ENCODE data around the gene ATAD1.
A peak's percentile ranks its signal among the peaks of the same experiment; 100 is the strongest.
"Not testable (repeated sequence)": the region's sequence is repeated elsewhere in the genome, so short reads cannot be mapped to it uniquely, and the experiment has no call there.

The ATAD1 gene

DNA sequence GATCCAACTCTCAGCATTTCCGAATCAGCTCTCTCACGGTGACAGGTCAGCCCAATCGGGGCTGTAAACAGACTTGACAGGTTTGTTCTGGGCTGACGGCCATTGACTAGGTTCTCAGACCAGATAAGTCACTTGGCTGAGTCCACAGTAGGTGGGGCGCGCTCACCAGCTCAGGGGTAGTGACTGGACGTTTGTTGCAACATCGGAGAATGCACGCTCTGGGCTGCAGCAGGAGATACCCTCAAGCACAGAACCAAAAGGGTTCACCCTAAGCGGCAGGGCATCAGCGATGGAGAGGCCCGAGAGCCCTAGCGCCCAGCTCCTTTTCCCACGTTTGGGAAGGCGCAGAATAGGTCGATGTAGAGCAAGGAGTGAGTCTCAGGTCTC, 43.5 kb upstream of the ATAD1 start:
- Histone ChIP-seq H3K36me3 (ENCODE audit: insufficient read depth, low read depth, low read length) (no peaks in the 10 kb centered on the region), H3K4me3 (ENCODE audit: low read length) (peak overlapping the region; percentile 95), H3K9me3 (ENCODE audit: insufficient read depth, low read depth, low read length) (no peaks in the 10 kb centered on the region), H3K27me3 (ENCODE audit: insufficient read depth, low read length) (peaks cover 12% of the 10 kb centered on the region), H3K9ac (ENCODE audit: low read depth, low read length) (peak overlapping the region; percentile 91), H3K4me1 (ENCODE audit: insufficient read depth, low read length) (peaks cover 12% of the 10 kb centered on the region; the same call in 1 of the 2 replicates), H3K27ac (ENCODE audit: low read length) (no peak overlapping the region)

- Histone ChIP-seq H3K36me3 (ENCODE audit: insufficient read depth, low read depth, low read length) (no peaks in the 10 kb centered on the region), H3K27ac (ENCODE audit: low read length) (no peak overlapping the region), H3K9ac (ENCODE audit: low read depth, low read length) (peak overlapping the region; percentile 91; the same call in 1 of the 2 replicates), H3K4me3 (ENCODE audit: low read length) (peak overlapping the region; percentile 95), H3K27me3 (ENCODE audit: insufficient read depth, low read length) (peaks cover 12% of the 10 kb centered on the region), H3K4me1 (ENCODE audit: insufficient read depth, low read length) (peaks cover 10% of the 10 kb centered on the region; the same call in 1 of the 2 replicates), H3K9me3 (ENCODE audit: insufficient read depth, low read depth, low read length) (no peaks in the 10 kb centered on the region)
These were observed 42.9 kb upstream of the ATAD1 start for GRCh38 chr10:87860816-87861403.

GRCh38 chr10:87860156-87860795, 42.2 kb upstream of the ATAD1 start:
- no peaks in the 10 kb centered on the region for H3K36me3 ChIP-seq (ENCODE audit: insufficient read depth, low read depth, low read length)
- no peak overlapping the region for H3K27ac ChIP-seq (ENCODE audit: low read length)
- H3K4me3 ChIP-seq (ENCODE audit: low read length): no peak overlapping the region
- H3K9ac ChIP-seq (ENCODE audit: low read depth, low read length): no peak overlapping the region
- no peaks in the 10 kb centered on the region for H3K9me3 ChIP-seq (ENCODE audit: insufficient read depth, low read depth, low read length)
- H3K4me1 ChIP-seq (ENCODE audit: insufficient read depth, low read length): peaks cover 4% of the 10 kb centered on the region; the same call in 1 of the 2 replicates
- peaks cover 12% of the 10 kb centered on the region for H3K27me3 ChIP-seq (ENCODE audit: insufficient read depth, low read length)

DNA sequence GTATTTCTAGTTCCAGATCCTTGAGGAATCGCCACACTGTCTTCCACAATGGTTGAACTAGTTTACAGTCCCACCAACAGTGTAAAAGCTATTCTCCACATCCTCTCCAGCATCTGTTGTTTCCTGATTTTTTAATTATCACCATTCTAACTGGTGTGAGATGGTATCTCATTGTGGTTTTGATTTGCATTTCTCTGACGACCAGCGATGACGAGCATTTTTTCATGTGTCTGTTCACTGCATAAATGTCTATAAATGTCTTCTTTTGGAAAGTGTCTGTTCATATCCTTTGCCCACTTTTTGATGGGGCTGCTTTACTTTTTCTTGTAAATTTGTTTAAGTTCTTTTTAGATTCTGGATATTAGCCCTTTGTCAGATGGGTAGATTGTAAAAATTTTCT, 37.6 kb upstream of the ATAD1 start:
- H3K27me3 ChIP-seq (ENCODE audit: insufficient read depth, low read length); H3K4me3 ChIP-seq (ENCODE audit: low read length); H3K9ac ChIP-seq (ENCODE audit: low read depth, low read length): not testable (repeated sequence)

GRCh38 chr10:87855247-87855646, 37.2 kb upstream of the ATAD1 start:
- H3K36me3 ChIP-seq (ENCODE audit: insufficient read depth, low read depth, low read length); H3K4me1 ChIP-seq (ENCODE audit: insufficient read depth, low read length); H3K9ac ChIP-seq (ENCODE audit: low read depth, low read length); H3K27me3 ChIP-seq (ENCODE audit: insufficient read depth, low read length); H3K9me3 ChIP-seq (ENCODE audit: insufficient read depth, low read depth, low read length); H3K27ac ChIP-seq (ENCODE audit: low read length); H3K4me3 ChIP-seq (ENCODE audit: low read length): not testable (repeated sequence)

More for the DNA sequence above, 37.6 kb upstream of the ATAD1 start:
- H3K4me1 ChIP-seq (ENCODE audit: insufficient read depth, low read length); H3K27ac ChIP-seq (ENCODE audit: low read length); H3K36me3 ChIP-seq (ENCODE audit: insufficient read depth, low read depth, low read length); H3K9me3 ChIP-seq (ENCODE audit: insufficient read depth, low read depth, low read length): not testable (repeated sequence)

- Histone ChIP-seq H3K4me3 (ENCODE audit: low read length) (no peak overlapping the region), H3K27ac (ENCODE audit: low read length) (no peak overlapping the region), H3K36me3 (ENCODE audit: insufficient read depth, low read depth, low read length) (no peaks in the 10 kb centered on the region), H3K9ac (ENCODE audit: low read depth, low read length) (no peak overlapping the region), H3K27me3 (ENCODE audit: insufficient read depth, low read length) (no peaks in the 10 kb centered on the region), H3K4me1 (ENCODE audit: insufficient read depth, low read length) (no peaks in the 10 kb centered on the region), H3K9me3 (ENCODE audit: insufficient read depth, low read depth, low read length) (no peaks in the 10 kb centered on the region)
These were observed 34.1 kb upstream of the ATAD1 start for GRCh38 chr10:87852089-87852488.

- Histone ChIP-seq H3K27me3 (ENCODE audit: insufficient read depth, low read length) (no peaks in the 10 kb centered on the region), H3K4me1 (ENCODE audit: insufficient read depth, low read length) (no peaks in the 10 kb centered on the region), H3K9me3 (ENCODE audit: insufficient read depth, low read depth, low read length) (no peaks in the 10 kb centered on the region), H3K9ac (ENCODE audit: low read depth, low read length) (no peak overlapping the region), H3K4me3 (ENCODE audit: low read length) (no peak overlapping the region), H3K36me3 (ENCODE audit: insufficient read depth, low read depth, low read length) (no peaks in the 10 kb centered on the region), H3K27ac (ENCODE audit: low read length) (no peak overlapping the region)
These were observed 32.7 kb upstream of the ATAD1 start for GRCh38 chr10:87850742-87851205.

GRCh38 chr10:87849001-87849400, 31.0 kb upstream of the ATAD1 start:
- no peaks in the 10 kb centered on the region for H3K4me1 ChIP-seq (ENCODE audit: insufficient read depth, low read length)
- H3K9me3 ChIP-seq (ENCODE audit: insufficient read depth, low read depth, low read length): no peaks in the 10 kb centered on the region
- H3K27me3 ChIP-seq (ENCODE audit: insufficient read depth, low read length): no peaks in the 10 kb centered on the region
- no peak overlapping the region for H3K4me3 ChIP-seq (ENCODE audit: low read length)
- no peak overlapping the region for H3K27ac ChIP-seq (ENCODE audit: low read length)
- H3K36me3 ChIP-seq (ENCODE audit: insufficient read depth, low read depth, low read length): no peaks in the 10 kb centered on the region
- H3K9ac ChIP-seq (ENCODE audit: low read depth, low read length): no peak overlapping the region

DNA sequence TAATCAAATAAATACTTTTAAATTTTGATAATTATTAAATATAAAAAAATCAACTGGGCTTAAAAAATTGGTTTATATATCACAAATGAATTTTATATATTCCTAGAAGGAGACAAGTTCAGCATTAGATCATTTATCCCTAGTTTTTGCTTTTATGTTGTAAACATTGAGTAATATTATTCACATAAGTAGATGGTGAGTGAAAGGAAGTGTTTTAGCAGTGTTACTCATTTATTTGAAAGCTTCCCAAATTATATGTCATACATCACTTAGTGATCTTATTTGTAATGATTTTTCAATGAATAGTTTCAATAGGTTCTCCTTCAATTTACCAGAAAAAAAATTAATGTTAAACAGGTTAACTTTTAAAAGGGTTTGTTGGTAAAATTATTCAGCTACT, 29.5 kb upstream of the ATAD1 start:
- no peak overlapping the region for H3K9ac ChIP-seq (ENCODE audit: low read depth, low read length)
- H3K27me3 ChIP-seq (ENCODE audit: insufficient read depth, low read length): no peaks in the 10 kb centered on the region
- H3K4me3 ChIP-seq (ENCODE audit: low read length): no peak overlapping the region

GRCh38 chr10:87846711-87847110, 28.7 kb upstream of the ATAD1 start:
- H3K4me3 ChIP-seq (ENCODE audit: low read length); H3K4me1 ChIP-seq (ENCODE audit: insufficient read depth, low read length); H3K27ac ChIP-seq (ENCODE audit: low read length); H3K36me3 ChIP-seq (ENCODE audit: insufficient read depth, low read depth, low read length); H3K9me3 ChIP-seq (ENCODE audit: insufficient read depth, low read depth, low read length); H3K9ac ChIP-seq (ENCODE audit: low read depth, low read length); H3K27me3 ChIP-seq (ENCODE audit: insufficient read depth, low read length): not testable (repeated sequence)

More for the DNA sequence above, 29.5 kb upstream of the ATAD1 start:
- Histone ChIP-seq H3K27ac (ENCODE audit: low read length) (no peak overlapping the region), H3K4me1 (ENCODE audit: insufficient read depth, low read length) (no peaks in the 10 kb centered on the region), H3K9me3 (ENCODE audit: insufficient read depth, low read depth, low read length) (no peaks in the 10 kb centered on the region), H3K36me3 (ENCODE audit: insufficient read depth, low read depth, low read length) (no peaks in the 10 kb centered on the region)

- Histone ChIP-seq H3K27ac (ENCODE audit: low read length) (no peak overlapping the region), H3K4me3 (ENCODE audit: low read length) (no peak overlapping the region), H3K4me1 (ENCODE audit: insufficient read depth, low read length) (no peaks in the 10 kb centered on the region), H3K27me3 (ENCODE audit: insufficient read depth, low read length) (no peaks in the 10 kb centered on the region), H3K9ac (ENCODE audit: low read depth, low read length) (no peak overlapping the region), H3K9me3 (ENCODE audit: insufficient read depth, low read depth, low read length) (no peaks in the 10 kb centered on the region), H3K36me3 (ENCODE audit: insufficient read depth, low read depth, low read length) (no peaks in the 10 kb centered on the region)
These were observed 28.0 kb upstream of the ATAD1 start for GRCh38 chr10:87846023-87846422.

DNA sequence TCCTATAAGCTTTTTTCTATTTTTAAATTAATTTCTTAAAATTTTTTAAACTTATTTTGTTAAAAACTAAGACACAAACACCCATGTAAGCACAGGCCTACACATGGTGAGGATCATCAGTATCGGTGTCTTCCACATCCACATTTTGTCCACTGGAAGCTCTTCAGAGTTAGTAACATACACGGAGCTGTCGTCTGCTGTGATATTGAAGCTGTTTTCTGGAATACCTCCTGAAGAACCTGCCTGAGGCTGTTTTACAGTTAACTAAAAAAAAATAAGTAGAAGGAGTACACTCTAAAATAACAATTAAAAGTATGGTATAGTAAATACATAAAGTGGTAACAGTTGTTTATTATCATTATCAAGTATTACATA, 27.6 kb upstream of the ATAD1 start:
- Histone ChIP-seq H3K27me3 (ENCODE audit: insufficient read depth, low read length) (no peaks in the 10 kb centered on the region), H3K36me3 (ENCODE audit: insufficient read depth, low read depth, low read length) (no peaks in the 10 kb centered on the region), H3K9ac (ENCODE audit: low read depth, low read length) (no peak overlapping the region), H3K4me3 (ENCODE audit: low read length) (no peak overlapping the region), H3K27ac (ENCODE audit: low read length) (no peak overlapping the region), H3K4me1 (ENCODE audit: insufficient read depth, low read length) (no peaks in the 10 kb centered on the region), H3K9me3 (ENCODE audit: insufficient read depth, low read depth, low read length) (no peaks in the 10 kb centered on the region)
